Neural progenitor cell (in vitro differentiated cells): ENCODE measurements around the gene SERPINB11.

Experiments
- CTCF ChIP-seq: fragments of 200-600 bp; sonication (generic); IDR thresholded peaks from 2 replicates; pipeline ENCODE4 v1.5.1; 2017; ENCODE audit warnings: antibody characterized with exemption, mild to moderate bottlenecking
- EZH2 ChIP-seq: fragments of 200-600 bp; sonication (generic); IDR thresholded peaks from 2 replicates; pipeline ENCODE4 v1.6.1; 2017; ENCODE audit warnings: antibody characterized with exemption, mild to moderate bottlenecking, moderate library complexity

- TF ChIP-seq CTCF = no peak
- no peak for TF ChIP-seq EZH2
Observed at GRCh38 chr18:63705401-63705800, 2.6 kb downstream of the SERPINB11 start.
